HG02678 (cell line): Measurements from ENCODE around the gene SENP5.
A peak's percentile ranks its signal among the peaks of the same experiment; 100 is the strongest.

Experiments used
- ATAC-seq: cut with Tn5 transposase; IDR thresholded peaks from one replicate; pipeline ENCODE4 v1.9.1; 2021; ENCODE audit warnings: mild to moderate bottlenecking, moderate library complexity; ENCODE audit not compliant: unreplicated experiment

Gene SENP5

DNA sequence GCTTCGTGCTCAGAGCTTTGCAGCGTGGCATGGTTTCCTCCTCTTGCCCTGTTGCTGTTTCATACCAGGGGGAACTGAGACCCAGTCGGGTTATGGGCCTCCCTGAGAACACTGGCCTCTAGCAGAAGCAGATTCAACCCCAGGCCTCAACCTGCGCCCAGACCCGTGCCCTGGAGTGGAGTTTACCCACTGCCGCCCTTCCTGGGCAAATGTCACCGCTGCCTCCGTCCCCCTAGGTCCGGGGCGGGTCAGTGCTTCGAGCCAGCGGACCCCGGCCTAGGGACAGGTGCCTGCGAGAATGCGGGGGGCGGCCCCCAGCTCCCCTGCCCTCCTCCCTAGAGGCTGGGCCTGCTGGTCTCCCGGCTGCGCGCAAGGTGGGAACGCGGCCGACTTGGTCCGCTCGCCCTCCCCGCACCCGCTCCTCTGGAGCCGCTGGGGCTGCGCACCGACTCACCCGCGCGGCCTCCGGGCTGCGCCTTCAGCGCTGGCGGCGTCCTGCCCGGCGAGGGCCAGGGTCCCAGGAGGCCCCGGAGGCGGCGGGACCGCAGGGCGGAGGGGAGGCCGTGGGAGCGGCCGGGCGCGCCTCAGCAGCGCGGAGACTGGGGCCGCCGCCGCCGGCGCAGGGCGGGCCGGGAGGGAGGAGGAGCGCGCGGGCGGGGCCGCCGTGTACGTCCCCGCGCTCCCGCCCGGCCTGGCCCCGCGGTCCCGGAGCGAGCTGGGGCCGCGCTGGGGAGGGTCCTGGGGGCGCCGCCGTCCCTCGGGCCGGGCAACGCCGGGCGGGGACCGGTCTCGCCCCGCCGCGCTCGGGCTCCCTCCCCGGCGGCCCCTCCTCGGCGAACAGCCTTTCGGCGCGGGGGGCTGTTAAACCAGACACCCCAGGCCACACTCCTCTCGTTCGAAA lies 100.8 kb downstream of the SENP5 start, which contains the start of gene PIGZ:
Gene PIGZ, minus strand, starts transcription at position 601 of the 901 bp plus-strand sequence. CDS start 16,802 bp downstream, outside the sequence.
- ATAC-seq, result peak; percentile 62

- ATAC-seq, result peak; percentile 41
These were observed 101.5 kb downstream of the SENP5 start for GRCh38 chr3:196969134-196969659.

DNA sequence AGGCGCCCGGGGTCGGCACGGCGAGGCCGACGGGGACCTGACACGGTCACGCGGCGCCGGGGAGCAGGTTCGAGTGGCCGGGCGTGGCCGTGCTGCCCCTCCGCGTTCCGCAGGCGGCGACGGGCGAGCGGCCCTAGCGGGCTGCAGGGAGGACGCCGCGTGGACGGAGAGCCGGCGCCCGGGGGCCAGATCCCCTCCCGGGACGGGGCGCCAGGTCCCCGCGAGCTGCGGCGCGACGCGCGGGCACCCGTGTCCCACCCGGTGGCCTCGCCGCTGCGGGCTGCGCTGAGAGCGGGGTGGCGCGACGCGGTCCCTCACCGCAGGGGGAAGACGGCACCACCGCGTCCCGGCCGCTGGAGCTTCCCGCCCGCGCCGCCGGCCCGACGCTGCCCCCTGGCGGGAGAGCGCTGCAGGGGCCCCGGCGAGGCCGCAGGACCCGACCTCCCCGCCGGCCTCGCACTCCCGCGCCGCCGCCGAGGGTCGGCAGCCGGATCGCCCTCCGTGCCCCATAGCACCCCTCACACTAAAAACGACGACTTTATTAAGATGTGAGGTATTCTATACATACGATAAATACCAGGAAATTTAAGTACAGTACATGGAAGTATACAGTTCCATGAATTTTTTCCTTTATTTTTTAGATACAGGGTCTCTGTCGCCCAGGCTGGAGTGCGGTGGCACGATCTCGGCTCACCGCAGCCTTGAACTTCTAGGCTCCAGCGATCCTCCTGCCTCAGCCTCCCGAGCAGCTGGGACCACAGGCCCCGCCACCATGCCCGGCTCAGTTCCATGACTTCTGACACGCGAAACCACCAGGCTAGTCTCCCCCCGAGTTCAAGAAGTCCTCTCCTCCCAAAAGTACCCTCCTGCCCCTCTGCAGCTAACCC lies 102.2 kb downstream of the SENP5 start:
- peak; percentile 53 for ATAC-seq

DNA sequence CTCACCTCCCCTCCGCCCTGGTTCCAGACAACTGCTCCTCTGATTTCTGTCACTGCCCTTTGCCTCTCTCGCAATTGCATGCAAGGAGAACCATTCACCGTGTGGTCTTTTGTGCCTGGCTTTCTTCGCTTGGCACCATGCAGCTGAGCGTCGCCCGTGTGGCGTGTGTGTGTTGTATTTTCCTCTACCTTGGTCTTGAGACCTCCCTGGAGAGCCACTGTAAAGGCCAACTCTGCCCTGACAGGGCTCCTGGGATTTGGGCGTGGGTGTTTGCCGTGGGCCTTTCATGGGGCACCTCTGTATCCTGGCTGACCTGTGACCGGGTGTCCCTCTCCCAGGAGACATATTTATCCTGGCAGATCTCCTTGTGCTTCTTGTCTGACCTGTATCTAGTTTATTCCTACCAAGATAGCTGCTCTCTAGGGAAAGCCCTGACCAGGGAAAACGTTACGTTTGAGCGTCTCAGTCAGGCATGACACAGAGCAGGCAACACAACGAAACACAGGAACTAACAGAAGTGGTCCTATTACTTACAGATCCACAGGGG lies 102.9 kb downstream of the SENP5 start:
- no peak for ATAC-seq

- ATAC-seq, result no peak
These were observed 103.5 kb downstream of the SENP5 start for GRCh38 chr3:196971094-196971698.

GRCh38 chr3:196974661-196975060 lies 106.9 kb downstream of the SENP5 start:
- no peak for ATAC-seq

- no peak for ATAC-seq
These were observed 107.6 kb downstream of the SENP5 start for GRCh38 chr3:196975349-196975748.

DNA sequence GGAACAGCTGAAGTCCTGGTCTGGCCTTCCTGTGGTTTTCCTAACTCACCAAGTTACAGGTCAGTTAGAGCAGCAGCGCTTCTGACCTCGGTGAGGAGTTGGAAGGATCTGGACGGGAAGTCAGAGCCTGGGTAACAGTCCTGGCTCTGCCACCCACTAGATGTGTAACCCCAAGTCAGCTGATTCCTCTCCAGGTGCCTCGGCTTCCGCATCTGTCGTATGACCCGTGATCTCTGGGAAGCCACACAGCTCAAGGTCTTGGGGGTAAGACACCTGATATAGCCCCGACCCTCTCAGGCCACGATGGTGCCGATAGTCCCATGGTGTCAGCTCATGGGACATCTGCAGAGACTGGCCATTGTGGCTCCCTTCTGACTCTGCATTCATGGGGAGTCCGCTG lies 109.2 kb downstream of the SENP5 start:
- ATAC-seq, result no peak

DNA sequence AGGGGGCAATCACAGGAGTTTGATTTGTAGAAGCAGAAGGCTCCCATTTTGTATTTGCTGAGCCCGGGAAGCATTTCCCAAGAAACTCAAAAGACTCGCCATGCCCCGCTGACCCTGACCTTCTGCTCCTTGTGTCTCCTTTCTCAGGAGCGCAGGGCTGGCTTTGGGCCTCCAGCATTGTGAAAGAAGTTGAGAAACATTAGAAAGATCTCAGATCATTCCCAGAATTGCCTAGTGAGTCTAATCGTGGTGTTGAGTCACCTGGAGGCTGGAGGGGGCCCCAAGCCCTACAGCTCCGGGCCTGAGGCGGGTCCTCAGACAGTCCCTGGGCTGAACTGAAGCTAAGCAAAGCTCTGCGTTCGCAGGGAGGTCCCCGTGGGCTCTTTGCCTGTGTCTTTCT lies 111.8 kb downstream of the SENP5 start:
- no peak for ATAC-seq

GRCh38 chr3:196981657-196982056 lies 113.9 kb downstream of the SENP5 start:
- ATAC-seq, result no peak

DNA sequence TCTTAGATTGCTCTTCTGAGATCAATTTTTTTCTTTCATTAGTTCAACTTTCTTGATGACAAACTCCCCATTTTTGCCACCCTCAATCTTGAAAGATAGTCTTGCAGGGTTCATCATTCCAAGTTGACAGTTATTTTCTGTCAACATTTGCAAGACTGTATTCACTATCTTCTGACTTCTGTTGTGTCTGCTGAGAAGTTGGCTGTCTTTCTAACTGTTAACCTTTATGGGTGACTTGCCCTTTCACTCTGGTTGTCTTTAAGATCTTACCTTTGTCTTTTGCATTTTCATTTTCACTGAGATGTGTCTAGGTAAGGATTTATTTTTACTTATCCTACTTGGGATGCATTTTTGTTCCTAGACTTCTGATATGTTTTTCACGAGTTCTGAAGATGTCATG lies 115.5 kb downstream of the SENP5 start:
- ATAC-seq, result no peak
